Stimulated activated CD8-positive, alpha-beta memory T cell treated with anti-CD3 and anti-CD28 coated beads, Interleukin-12 subunit alpha, Interleukin-12 subunit beta, amount 100 ng/mL, for 24 hours (primary cell): ENCODE results near the gene NDUFAF5.
"Not testable (repeated sequence)": the region's sequence is repeated elsewhere in the genome, so short reads cannot be mapped to it uniquely, and the experiment has no call there.

Experiments used
- DNase-seq: peaks from one replicate; pipeline ENCODE4 v3.0.0-alpha.2; 2020; ENCODE audit errors: extremely low read depth

The NDUFAF5 gene, protein sequence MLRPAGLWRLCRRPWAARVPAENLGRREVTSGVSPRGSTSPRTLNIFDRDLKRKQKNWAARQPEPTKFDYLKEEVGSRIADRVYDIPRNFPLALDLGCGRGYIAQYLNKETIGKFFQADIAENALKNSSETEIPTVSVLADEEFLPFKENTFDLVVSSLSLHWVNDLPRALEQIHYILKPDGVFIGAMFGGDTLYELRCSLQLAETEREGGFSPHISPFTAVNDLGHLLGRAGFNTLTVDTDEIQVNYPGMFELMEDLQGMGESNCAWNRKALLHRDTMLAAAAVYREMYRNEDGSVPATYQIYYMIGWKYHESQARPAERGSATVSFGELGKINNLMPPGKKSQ

DNA sequence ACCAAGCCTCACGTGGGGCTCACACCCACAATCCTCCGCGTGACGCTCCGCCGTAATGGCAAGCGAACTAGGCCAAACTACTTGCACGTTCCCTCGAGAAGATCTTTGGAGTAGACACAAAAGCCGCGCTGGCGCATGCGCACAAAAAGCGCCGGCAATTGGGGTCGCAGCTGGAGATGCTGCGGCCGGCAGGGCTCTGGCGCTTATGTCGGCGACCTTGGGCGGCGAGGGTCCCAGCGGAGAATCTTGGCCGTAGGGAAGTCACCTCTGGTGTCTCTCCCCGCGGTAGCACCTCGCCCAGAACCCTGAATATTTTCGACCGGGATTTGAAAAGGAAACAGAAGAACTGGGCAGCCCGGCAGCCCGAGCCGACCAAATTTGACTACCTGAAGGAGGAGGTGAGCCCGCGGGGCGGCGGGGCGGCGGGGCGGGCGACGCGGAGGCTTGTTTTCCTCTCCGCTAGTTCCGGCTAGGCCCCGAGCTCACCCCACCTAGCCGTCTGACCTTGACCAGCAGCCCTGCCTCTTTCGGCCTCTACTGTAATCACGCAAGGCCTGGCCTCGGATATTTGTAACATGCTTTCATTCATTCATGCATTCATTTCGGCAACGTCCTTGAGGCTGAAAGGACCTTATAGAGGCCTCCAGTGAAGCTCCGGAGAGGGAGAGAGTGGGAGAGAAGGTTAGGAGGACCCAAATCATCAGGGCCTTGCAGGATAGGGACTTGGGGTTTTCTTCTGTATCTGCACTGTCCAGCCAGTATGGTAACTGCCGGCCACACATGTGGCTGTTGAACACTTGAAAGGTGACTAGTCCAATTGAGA lies at the start of gene NDUFAF5, which contains the start of gene ESF1:
NDUFAF5 (plus strand) TSS at position 136 of the 823 bp plus-strand sequence; CDS start at position 177, 41 bp downstream.
ESF1 (minus strand) TSS at position 27 of the 823 bp plus-strand sequence. CDS start 1,779 bp downstream, outside the sequence.
- peak; percentile 84 for DNase-seq

DNA sequence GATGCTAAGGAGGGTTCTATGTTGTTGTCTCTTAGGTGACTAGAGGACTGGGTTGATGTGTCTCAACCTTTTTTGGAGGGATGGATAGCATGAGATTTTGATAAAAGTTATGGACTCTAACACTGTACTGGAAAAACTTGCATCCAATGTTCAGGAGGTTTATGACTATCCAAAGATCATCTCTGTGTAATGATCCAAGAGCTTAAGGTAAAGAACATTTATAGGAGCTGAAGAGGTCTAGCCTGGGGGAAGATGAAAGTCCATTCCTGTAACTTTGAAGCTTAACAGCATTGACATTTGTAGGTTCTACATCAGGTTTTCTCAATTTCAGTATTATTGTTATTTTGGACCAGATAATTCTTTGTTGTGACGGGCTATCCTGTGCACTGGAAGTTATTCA lies 49.0 kb upstream of the NDUFAF5 start:
- DNase-seq: no peak

DNA sequence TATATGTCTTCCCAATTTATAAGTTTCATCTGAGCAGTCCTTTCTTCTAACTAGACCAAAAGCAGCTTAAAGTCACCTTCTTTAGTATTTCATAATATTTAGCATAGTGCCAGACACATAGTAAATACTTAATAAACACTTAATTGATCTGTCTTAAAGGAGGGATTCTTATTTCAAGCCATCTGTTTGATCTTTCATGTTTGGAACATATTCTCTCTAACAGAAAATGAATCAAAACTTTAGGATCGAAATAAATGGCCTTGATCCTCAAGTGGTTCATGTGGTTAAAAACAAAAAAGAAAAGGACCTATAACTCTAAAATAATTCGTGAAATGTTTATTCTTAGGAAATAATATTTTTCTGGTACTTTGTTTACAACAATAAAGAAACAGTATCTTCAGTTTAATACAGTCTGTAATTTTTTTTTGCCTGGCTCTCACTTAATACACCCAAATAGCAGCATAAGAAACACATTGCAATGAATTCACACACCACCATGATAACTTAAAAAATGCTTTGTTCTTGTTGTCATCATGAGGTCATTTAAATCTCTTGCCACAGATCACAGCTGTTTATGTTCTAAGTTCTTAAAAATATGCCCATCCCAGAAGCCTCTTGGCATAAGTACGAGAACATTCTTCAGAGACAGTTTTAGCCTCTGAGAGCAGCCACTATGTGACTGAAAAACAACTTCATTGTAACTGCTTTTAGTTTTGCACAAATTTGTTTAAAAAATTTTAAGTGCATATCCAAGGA lies 48.2 kb upstream of the NDUFAF5 start:
- no peak for DNase-seq

DNA sequence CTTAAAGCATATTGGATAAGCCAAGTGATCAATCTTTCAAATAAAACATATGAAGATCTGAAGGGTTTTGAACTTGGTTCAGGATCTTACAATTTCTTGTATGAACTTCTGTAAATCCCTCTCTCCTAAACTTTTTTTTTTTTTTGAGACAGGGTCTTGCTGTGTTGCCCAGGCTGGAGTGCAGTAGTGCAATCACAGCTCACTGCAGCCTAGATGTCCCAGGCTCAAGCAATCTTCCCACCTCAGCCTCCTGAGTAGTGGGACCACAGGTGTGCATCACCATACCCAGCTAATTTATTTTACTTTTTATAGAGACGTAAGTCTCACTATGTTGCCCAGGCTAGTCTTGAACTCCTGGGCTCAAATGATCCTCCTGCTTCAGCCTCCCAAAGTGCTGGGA lies 46.6 kb upstream of the NDUFAF5 start:
- DNase-seq: not testable (repeated sequence)

DNA sequence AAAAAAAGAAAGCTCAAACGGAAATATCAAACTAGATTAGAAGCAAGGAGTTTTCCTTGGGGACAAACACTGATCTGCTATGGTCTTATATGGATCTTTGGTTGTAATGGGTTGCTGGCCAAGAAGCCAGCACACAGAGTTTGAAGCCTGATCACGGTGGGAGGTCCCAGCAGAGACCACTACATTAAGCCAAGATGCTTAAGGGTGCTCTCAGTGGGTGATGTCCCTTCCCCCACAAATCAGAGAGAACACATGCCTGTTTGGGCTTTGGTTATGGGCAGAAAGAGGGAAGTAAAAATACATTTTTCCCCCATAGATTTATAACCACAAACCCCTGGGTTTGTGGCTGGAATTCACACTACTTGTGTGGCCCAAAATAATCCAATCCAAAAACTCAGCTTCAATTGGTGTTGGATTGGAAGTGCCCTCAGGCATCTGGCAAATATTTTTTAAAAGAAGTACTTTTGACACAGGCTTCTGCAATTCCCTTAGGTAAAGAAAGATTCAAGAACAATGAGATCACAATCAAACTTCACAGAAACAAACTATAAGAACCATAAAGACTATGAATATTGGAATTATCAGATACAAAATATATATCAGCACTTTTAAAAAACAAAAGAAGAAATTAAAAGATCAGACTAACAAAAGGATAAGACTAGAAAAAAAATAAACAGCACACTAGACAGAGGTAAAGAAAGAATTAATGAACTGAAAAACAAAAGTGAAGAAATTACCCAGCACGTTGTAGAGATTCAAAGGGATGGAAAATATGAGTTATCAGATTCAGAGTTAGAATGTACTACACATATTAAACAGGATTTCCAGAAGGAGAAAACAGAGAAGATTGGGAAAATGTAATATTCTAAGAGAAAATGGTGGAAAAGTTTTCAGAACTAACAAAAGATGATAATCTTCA lies 44.8 kb upstream of the NDUFAF5 start:
- DNase-seq: no peak

DNA sequence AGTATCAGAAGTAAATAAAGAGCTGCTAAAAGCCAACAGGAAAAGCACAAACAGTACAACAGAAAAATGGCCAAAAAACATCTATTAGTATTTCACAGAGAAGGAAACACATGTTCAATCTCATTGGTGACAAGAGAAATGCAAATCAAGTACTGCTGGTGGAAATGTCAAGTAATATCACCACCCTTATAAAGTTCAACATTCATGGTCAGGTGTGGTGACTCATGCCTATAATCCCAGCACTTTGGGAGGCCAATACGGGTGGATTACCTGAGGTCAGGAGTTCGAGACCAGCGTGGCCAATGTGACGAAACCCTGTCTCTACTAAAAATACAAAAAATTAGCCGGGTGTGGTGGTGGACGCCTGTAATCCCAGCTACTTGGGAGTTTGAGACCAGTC lies 42.9 kb upstream of the NDUFAF5 start:
- no peak for DNase-seq

DNA sequence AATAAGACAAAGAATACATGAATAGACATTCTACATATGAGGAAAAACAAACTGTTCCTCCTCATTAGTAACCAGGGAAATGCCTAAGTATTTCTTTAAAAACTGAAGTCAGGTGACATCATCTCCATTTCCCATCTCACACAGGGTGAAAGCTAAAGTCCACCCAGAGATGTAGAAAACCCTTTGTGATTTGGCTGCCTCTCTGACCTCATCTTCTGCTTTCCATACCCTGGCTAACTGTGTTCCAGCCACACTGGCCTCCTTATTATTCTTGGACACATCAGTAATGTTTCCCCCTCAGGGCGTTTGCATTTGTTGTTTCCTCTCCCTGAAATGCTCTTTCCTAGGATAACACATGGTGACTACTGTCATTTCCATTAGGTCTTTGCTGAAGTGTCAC lies 40.5 kb upstream of the NDUFAF5 start:
- DNase-seq: no peak

DNA sequence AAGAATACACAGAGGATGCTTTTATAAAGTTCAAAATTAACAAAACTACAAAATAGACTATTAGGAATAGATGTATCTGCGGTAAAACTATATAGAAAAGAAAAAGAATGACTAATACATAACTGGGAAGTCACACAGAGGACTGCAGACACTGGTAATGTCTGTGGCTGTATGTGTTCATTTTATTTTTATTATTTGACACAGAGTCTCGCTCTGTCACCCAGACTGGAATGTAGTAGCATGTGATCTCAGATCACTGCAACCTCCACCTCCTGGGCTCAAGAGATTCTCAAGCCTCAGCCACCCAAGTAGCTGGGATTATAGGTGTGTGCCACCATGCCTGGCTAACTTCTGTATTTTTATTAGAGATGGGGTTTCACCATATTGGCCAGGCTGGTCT lies 39.0 kb upstream of the NDUFAF5 start:
- DNase-seq: no peak

DNA sequence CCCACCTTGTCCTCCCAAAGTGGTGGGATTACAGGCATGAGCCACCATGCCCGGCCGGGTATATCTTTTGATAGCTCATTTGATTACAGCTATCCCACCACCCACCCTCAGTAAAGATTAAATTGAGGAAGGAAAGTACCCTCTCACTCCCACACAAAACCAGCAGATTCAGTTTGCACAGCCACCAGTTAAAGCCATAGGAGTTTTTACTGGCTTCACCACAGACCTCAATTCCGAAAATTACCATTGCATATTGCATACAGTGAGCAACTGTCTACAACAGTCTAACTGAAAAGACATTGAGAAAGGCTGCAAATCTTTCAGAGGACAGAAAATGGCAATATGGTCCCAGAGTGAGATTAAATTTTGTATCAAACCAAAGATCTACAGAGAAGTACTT lies 35.0 kb upstream of the NDUFAF5 start:
- DNase-seq: no peak

DNA sequence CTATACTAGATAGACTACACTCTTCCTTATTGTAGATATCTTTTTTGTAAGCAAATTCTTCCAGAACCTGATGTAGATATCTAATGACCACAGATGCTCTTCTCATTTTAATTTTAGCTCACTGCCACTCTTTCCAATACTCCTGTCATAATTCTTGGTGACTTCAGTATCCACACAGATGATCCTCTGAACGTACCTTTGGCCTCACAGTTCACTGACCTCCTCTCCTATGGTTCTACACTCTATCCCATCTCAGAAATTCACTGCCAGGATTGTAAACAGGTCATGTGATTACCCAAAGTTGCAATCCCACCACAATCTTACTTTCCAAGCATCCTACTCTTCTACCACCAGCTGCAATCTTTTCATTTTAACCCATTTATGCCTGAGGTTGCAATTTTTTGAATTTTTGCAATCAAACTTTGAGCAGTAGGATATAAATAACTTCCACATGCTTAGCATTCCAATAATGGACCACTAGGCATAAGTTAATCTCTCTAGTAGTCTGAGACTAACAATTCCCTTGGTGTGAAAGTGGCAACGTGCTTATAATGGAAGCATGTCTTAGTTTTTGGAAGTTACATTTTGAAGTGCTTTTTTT lies 31.3 kb upstream of the NDUFAF5 start:
- DNase-seq: no peak

DNA sequence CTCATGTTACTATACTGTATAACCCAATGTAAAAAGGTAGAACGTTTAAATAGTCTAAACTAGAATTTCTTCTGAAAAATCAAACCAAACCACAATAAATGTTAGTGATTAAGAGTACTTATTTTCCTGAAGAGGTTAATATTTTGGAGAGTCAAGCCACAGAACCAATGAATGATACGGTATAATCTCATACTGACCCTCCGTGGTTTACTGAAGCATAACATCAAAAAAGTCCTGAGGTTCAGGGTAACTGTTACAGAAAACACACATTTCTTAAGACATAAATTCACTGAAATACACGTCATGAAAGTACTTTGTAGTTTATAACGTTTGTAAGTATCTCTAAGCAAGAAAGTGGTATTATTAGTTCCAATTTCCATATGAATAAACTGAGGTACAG lies 29.0 kb upstream of the NDUFAF5 start:
- no peak for DNase-seq

DNA sequence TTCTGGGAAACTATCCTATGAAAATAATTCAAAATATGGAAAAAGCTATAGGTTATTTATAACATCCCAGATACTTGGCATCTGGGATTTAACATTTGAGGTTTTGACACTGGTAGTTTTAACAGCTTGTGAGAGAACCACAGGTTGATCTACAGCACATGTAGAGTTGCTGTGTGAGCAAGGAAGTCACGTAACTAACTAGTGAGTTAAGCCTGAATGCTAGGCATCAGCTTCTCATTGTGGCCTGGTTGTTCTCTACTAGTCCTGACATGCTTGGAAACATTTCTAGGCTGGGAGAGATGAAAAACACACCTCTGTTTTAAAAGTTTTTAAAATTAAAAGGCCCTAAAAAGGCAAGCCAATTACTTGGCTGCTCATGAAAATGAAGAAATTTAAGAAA lies 28.3 kb upstream of the NDUFAF5 start:
- no peak for DNase-seq

DNA sequence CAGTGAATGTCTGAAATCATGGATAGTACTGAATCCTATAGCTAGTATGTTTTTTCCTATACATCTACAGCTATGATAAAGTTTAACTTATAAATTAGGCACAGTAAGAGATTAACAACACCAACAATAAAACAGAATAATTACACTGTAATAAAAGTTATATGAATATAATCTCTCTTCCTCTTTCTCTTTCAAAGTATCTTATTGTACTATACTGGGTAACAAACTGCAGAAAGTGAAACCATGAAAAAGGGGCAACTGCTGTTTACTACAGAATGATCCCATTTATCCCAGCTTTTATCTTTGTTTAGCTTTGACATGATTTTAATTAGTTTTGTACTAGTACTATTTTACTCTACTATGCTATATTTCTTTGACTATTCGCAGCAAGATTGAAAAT lies 25.9 kb upstream of the NDUFAF5 start:
- DNase-seq: no peak

DNA sequence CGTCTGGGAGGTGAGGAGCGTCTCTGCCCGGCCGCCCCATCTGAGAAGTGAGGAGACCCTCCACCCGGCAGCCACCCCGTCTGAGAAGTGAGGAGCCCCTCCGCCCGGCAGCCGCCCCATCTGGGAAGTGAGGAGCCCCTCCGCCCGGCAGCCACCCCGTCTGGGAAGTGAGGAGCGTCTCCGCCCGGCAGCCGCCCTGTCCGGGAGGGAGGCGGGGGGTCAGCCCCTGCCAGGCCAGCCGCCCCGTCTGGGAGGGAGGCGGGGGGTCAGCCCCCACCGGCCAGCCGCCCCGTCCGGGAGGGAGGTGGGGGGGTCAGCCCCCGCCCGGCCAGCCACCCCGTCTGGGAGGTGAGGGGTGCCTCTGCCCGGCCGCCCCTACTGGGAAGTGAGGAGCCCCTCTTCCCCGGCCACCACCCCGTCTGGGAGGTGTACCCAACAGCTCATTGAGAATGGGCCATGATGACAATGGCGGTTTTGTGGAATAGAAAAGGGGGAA lies 24.3 kb upstream of the NDUFAF5 start:
- not testable (repeated sequence) for DNase-seq

DNA sequence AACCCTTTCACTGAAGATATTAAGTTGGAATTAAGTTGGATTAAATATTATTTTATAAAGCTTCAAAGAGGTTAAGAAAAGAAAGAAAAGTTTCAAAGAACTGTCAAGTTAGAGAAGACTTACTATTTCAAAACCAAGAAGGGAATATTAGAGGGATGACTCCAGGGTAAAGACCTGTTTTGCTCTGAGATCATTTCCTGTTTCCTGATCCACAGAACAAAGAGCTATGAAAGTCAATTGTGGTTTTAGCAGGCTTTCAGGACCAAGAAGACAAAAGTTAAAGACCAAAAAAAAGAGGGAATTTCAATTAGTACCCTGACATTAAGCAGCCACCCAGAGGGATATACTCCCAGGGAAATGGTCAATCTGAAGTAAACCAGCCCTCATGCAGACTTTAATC lies 19.5 kb upstream of the NDUFAF5 start:
- DNase-seq: no peak

DNA sequence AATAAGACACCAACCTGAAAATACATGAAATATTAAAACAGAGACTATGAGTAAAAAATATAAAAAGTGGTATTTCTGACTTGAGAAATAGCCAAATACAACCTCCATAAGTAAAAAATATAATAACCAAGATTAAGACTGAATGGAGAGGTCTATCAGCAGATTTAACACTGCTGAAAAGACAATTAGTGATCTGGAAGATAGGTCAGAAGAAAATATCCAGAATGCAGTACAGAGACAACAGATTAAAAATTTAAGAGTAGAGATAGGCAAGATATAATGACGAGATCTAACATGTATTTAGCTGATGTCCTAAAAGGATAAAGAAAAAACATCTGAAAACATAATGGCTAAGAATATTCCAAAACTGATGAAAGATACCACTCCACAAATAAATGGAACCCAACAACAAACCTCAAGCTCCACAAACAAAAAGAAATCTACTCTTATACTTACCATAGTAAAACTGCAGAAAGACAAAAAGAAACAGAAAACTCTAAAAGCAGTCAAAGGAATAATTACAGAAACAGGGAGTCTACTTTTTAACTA lies 18.9 kb upstream of the NDUFAF5 start:
- DNase-seq: no peak

DNA sequence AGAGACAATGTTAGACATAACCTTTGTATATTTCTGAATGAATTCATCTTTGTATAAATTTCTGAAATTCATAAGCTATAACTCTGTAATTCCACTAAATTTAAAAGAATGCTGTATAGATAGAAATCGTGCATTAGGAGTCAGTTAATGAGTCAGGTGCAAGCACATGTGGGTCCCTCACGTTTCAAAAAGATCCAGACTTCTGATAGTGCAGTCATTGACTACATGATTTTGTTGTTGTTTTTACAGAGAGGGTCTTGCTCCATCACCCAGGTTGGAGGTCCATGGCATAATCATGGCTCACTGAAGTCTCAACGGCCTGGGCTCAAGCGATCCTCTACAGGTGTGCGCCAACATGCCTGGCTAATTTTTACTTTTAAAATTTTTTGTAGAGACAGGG lies 14.7 kb upstream of the NDUFAF5 start:
- DNase-seq: no peak

DNA sequence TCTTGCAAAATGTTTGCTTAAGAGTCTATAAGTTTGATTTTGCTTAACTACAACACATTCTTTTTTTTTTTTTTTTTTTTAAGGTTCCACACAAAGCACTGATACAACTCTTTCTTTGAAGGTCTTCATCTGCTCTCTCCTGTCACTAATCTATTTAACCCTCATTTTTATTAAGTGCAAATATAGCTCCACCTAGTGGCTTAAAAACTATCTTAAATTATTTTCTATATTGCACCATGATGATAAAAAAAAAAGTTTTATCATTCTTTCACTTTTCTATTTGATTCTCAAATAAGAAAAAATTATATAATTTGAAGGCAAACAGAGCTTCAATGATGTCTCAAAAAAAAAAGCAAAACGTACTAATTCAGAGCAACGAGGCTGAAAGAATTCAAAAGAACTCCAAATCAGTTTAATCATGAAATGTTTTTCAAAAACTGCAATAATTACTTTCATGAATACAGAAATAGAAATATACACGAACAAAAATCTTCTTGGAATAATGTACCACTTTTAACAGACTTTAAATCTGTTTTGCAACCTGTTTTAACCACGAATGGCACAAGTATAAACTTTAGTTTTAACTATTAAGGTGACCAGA lies 12.9 kb upstream of the NDUFAF5 start:
- no peak for DNase-seq

DNA sequence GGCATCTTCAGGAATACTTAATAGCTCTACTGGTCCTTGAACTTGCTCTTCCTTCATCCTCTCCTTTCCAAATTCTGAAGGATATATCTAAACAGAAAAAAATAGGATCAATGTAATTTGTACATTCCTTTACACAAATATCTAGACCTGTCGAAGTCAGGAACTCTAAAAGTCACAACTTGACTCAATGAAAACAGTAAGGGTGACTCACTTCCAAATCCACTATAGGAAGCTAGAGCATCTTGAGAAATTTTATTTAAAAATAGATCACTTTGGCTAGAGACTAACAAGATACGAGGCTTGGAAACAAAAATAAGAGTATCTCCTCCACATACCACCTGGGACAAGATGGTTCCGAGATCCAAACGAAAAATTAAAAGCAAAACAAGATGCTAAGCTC lies 12.3 kb upstream of the NDUFAF5 start:
- DNase-seq: no peak

DNA sequence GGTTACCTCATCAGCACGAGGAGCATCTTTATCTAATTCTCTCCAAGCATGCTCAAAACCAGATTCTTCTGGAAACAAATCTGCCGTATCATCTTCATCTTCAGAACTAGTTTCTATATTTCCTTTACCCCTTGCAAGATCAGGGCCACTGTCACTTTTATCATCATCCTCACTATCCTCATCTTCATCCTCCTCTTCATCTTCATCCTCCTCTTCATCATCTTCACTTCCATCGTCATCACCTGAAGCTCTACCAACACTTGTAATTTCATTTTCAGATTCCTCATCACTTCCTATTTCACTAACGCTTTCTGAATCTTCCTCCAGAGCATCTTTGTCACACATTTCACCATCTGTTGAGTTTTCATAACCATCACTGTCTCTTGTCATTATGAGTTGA lies 9.0 kb upstream of the NDUFAF5 start:
- DNase-seq: no peak
